Stimulated activated CD4-positive, alpha-beta T cell treated with anti-CD3 and anti-CD28 coated beads, Interleukin-15, amount 100 ng/mL, for 48 hours (primary cell): ENCODE data around the gene KIF26A.
"Not testable (repeated sequence)": the region's sequence is repeated elsewhere in the genome, so short reads cannot be mapped to it uniquely, and the experiment has no call there.

Experiments
- DNase-seq, 2 donors: peaks; one replicate each; pipeline ENCODE4 v3.0.0-alpha.2; 2020; ENCODE audit warnings: low read depth in 2 of 2

The KIF26A gene

DNA sequence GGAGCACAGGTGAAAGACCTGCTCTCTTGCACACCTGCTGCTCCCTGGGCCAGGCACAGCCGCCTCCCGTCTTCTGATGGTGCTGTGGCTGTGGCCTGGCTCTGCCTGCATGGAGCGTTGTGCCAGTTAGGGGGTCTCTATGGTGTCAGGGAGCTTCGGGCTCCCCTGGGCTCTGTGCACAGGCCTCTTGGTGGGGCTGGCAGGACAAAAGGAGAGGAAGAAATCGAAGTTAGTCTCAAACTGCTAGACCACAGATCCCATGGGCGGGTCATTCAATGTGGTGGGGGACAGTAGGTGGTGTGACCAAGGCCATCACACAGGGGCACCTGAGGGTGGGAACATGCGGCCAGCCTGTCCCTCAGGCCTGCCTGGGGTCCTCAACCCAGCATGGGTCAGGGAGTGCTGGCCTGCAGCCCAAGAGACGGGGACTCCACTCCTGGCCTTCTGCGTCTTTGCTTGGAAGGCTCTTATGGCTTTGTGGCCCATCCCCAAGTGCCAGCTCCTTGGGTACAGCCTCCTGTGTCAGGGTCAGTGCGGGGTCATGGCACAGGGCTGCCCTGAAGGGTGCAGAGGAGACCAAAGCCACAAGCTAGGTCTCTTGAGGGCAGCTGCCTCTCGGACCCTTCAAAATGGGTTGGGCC, 84.1 kb downstream of the KIF26A start:
- DNase-seq, result no peak

- no peak for DNase-seq
Observed at GRCh38 chr14:104223101-104224041, 85.0 kb downstream of the KIF26A start.

- no peak for DNase-seq
Observed at GRCh38 chr14:104224131-104224505, 85.7 kb downstream of the KIF26A start.

GRCh38 chr14:104224506-104225277, 86.3 kb downstream of the KIF26A start:
- DNase-seq, result peak in 1 of 2 donors; percentile 24

- not testable (repeated sequence) for DNase-seq
Observed at GRCh38 chr14:104225278-104226190, 87.1 kb downstream of the KIF26A start.

GRCh38 chr14:104226421-104227383, 88.3 kb downstream of the KIF26A start:
- DNase-seq, result no peak

GRCh38 chr14:104227806-104228205, 89.4 kb downstream of the KIF26A start:
- peak; percentile 21 to 28 for DNase-seq

GRCh38 chr14:104228221-104228620, 89.8 kb downstream of the KIF26A start:
- no peak for DNase-seq

DNA sequence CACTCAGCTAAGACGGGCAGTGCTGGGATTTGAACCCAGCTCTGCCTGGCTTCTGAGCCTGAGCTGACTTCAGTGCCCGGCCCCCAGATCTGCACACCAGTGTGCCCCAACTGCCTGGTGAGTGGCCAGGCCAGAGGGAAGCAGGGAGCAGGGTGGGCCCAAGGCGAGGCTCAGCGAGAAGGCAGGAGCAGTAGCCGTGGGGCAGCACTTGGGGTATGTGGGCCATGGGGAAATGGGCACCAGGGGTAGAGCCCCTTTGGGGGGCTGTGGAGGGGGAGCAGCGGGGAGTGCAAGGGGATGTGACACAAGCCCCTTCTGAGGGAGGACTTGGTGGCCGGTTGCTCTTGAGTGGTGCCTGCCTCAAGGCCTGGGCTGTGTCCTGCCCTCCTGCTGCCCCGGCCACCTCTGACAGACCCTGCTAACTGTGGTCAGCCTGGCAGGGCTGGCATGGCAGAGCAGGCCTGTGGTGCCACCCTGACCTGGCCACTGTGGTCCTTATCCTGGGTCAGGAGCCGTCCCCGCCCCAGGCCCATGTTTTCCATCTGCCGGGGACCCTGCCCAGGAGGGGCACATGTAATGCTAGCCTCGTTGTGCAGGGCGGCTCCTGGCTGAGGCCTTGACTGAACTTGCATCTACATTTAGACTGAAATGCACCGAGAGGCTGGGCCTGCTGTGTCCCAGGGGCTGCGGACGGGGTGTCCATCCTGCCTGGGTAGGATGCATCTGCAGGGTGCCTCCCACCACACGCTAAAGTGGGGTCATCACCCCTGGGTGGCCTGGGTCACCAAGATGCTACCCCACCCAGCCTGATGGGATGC, 90.5 kb downstream of the KIF26A start:
- DNase-seq, result no peak

- DNase-seq, result no peak
Observed at GRCh38 chr14:104229534-104230055, 91.2 kb downstream of the KIF26A start.

DNA sequence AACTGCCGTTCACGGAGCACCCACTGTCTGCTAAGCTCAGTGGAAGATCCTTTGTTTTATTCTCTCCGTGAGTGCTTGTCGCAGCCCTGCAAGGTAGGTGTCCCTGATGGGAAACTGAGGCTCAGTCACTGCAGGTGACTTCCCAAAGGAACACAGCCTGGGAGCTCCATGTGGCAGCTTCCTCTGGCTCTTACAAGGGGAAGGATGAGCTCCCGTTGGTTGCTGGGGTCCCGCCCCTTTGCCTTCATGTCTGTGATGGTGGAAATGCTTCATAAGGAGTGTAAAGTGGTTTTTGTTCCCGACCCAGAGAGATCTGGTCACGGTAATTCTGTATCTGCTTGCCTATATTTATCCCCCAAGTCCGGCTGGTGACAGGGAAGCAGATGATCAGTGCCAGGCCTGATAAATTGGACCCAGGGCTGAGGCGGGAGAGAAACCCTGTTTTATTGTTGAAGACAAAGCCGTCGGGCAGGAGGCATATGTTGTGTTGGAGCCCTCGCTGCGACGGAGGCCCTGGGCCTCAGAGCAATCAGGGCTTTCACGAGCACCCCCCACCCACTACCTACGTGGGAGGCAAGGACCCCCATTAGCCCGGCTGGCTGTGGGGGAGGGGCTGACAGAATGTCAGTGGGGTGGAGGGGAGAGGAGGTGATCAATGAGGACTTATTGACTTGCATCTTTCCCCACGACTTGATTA, 91.9 kb downstream of the KIF26A start:
- DNase-seq, result no peak
